HepG2 (cell line): ENCODE measurements around the gene LSM3. TPM values are rescaled to one million over a fixed set of nuclear protein-coding genes. Genes with fewer than 3 reads are reported as not detected.

Experiments
- ATAC-seq: fragments of 200-7000 bp; cut with Tn5 transposase; 3 replicates; pipeline ENCODE4 v1.9.1; 2020; ENCODE audit warnings: mild to moderate bottlenecking, moderate library complexity
- BruUV-seq: library from RNA; stranded (reverse); fragments of 400-500 nt; replicated peaks from 2 replicates; lab custom pipeline; 2021; lab: Mats Ljungman, UMichigan
- CTCF ChIA-PET: fragments of 300-600 bp; formaldehyde crosslinking; extraction: SDS; loops from one replicate; lab custom pipeline; 2021; ENCODE audit warnings: low total read pairs, inconsistent platforms, low intra/inter-chr PET ratio; lab: Yijun Ruan, JAX
- POLR2A ChIA-PET: fragments of 350-600 bp; sonication (Branson Sonifier 250); formaldehyde crosslinking; loops from one replicate; lab custom pipeline; 2020; ENCODE audit warnings: antibody characterized with exemption, inconsistent platforms; lab: Yijun Ruan, JAX
- DNase-seq: peaks from one replicate; pipeline ENCODE4 v3.0.0-alpha.2; 2015; ENCODE audit warnings: low spot score
- FAIRE-seq: peaks from 3 replicates; lab custom pipeline; 2011; peaks lifted over from hg19 to GRCh38; lab: Jason Lieb, UNC
- H2AFZ ChIP-seq: one replicate; pipeline ENCODE4 v1.6.1; 2011; ENCODE audit warnings: low read length, inconsistent platforms
- H3K27ac ChIP-seq: fragments of 300-600 bp; 3 replicates; pipeline ENCODE4 v1.8.0; 2011; ENCODE audit warnings: mixed run types, mild to moderate bottlenecking, mixed read lengths, low read length, inconsistent platforms; ENCODE audit not compliant: insufficient read depth; ENCODE audit errors: extremely low read length
- H3K27me3 ChIP-seq, 2 experiments: fragments of 200-600 bp in 1 of 2; 2 replicates in 1 of 2; 3 replicates in 1 of 2; pipeline versions ENCODE4 v1.6.0 to v1.8.0; 2011; ENCODE audit warnings: low read length in 2 of 2, mild to moderate bottlenecking in 2 of 2, moderate library complexity in 2 of 2, inconsistent platforms in 1 of 2; ENCODE audit not compliant: insufficient read depth in 2 of 2, control insufficient read depth in 1 of 2
- H3K36me3 ChIP-seq, 2 experiments: fragments of 200-600 bp in 1 of 2; replicated peaks in 1 of 2; 2 replicates in 1 of 2; 3 replicates in 1 of 2; pipeline versions ENCODE4 v1.5.1 to v1.8.0; 2011; ENCODE audit warnings: low read length in 2 of 2, inconsistent platforms in 1 of 2; ENCODE audit not compliant: insufficient read depth in 2 of 2, control insufficient read depth in 1 of 2
- H3K4me1 ChIP-seq: 2 replicates; pipeline ENCODE4 v1.5.1; 2012; ENCODE audit warnings: low read length, inconsistent platforms; ENCODE audit not compliant: insufficient read depth
- H3K4me2 ChIP-seq: 2 replicates; pipeline ENCODE4 v1.6.0; 2011; ENCODE audit warnings: low read depth, low read length, inconsistent platforms
- H3K4me3 ChIP-seq, 3 experiments: fragments of 200-600 bp in 1 of 3; sonication (generic), shearing (Covaris generic) in 1 of 3; replicated peaks in 1 of 3; 2 replicates each; pipeline ENCODE4 v1.5.1; 2011 to 2016; ENCODE audit warnings: low read length in 3 of 3, inconsistent platforms in 2 of 3, low read depth in 2 of 3, mild to moderate bottlenecking in 2 of 3, control low read depth in 1 of 3, mixed read lengths in 1 of 3; ENCODE audit not compliant: insufficient read depth in 1 of 3
- H3K79me2 ChIP-seq: one replicate; pipeline ENCODE4 v1.6.1; 2011; ENCODE audit warnings: low read length, inconsistent platforms; ENCODE audit not compliant: insufficient read depth
- H3K9ac ChIP-seq: 2 replicates; pipeline ENCODE4 v1.6.0; 2011; ENCODE audit warnings: mild to moderate bottlenecking, low read depth, low read length, inconsistent platforms; ENCODE audit not compliant: insufficient read depth
- H3K9me3 ChIP-seq: 2 replicates; pipeline ENCODE4 v1.5.1; 2012; ENCODE audit warnings: mild to moderate bottlenecking, low read length
- H4K20me1 ChIP-seq: 2 replicates; pipeline ENCODE4 v1.6.0; 2011; ENCODE audit warnings: inconsistent platforms, mild to moderate bottlenecking, low read length, moderate library complexity; ENCODE audit not compliant: insufficient read depth
- HES4 ChIP-seq: sonication (generic); formaldehyde crosslinking; IDR thresholded peaks from 2 replicates; pipeline ENCODE4 v1.9.0; 2021; ENCODE audit warnings: mild to moderate bottlenecking, missing genetic modification reagents, borderline replicate concordance
- JUND ChIP-seq: sonication (generic); formaldehyde crosslinking; IDR thresholded peaks from 2 replicates; pipeline ENCODE4 v1.8.0; 2022; ENCODE audit warnings: mild to moderate bottlenecking, missing genetic modification reagents
- RBM39 ChIP-seq: fragments of 200-400 bp; formaldehyde crosslinking; IDR thresholded peaks from one replicate; pipeline ENCODE4 v1.6.1; 2018; ENCODE audit warnings: antibody characterized with exemption, mild to moderate bottlenecking, low read depth, low read length; ENCODE audit not compliant: poor library complexity, severe bottlenecking
- SIN3A ChIP-seq: IDR thresholded peaks from 2 replicates; pipeline ENCODE4 v1.6.1; 2011; ENCODE audit warnings: low read depth, mild to moderate bottlenecking, control low read depth, low read length, borderline replicate concordance
- SMARCE1 ChIP-seq: fragments of 450-650 bp; IDR thresholded peaks from 2 replicates; pipeline ENCODE4 v1.6.1; 2017; ENCODE audit warnings: borderline replicate concordance
- ZNF260 ChIP-seq: sonication (generic); formaldehyde crosslinking; IDR thresholded peaks from 2 replicates; pipeline ENCODE4 v1.4.0; 2020; ENCODE audit warnings: missing genetic modification reagents, low read depth, mild to moderate bottlenecking, borderline replicate concordance
- ZNF274 ChIP-seq: sonication (generic); formaldehyde crosslinking; IDR thresholded peaks from 2 replicates; pipeline ENCODE4 v1.5.1; 2020; ENCODE audit warnings: mild to moderate bottlenecking, missing genetic modification reagents
- ZNF501 ChIP-seq: sonication (generic); formaldehyde crosslinking; IDR thresholded peaks from 2 replicates; pipeline ENCODE4 v1.5.1; 2020; ENCODE audit warnings: mild to moderate bottlenecking, moderate library complexity, missing genetic modification reagents
- ZNF777 ChIP-seq: sonication (generic); formaldehyde crosslinking; IDR thresholded peaks from 2 replicates; pipeline ENCODE4 v1.4.0; 2020; ENCODE audit warnings: missing genetic modification reagents
- WGBS: methylation state at CpG from one replicate; pipeline ENCODE4 v1.1.6; 2017; ENCODE audit warnings: low lambda C conversion rate; 5-methylcytosine and 5-hydroxymethylcytosine counted together
- in situ Hi-C: cut with HindIII; loops from 2 replicates; pipeline ENCODE4 v1.10.0; 2017; ENCODE audit warnings: low pct_unique_long_range_greater_than_20kb; ENCODE audit not compliant: extremely low pct_ligation_motif_present
- intact Hi-C: fragments of 100-400 bp; cut with micrococcal nuclease; formaldehyde crosslinking; loops from one replicate; pipeline ENCODE4 v1.10.0; 2022; ENCODE audit not compliant: unreplicated experiment
- polyA plus RNA-seq, 8 experiments: library from polyadenylated mRNA; depleted of rRNA in 3 of 8; stranded (reverse) in 7 of 8; unstranded in 1 of 8; fragments of >200 nt; fragmentation: Illumina TruSeq in 4 of 8; extraction: Trizol in 4 of 8; gene quantifications; 2 replicates each; pipeline versions ENCODE4 v1.2.1 to v1.2.3, GENCODE V29; 2011 to 2016; ENCODE audit warnings: low read depth in 4 of 8, missing spikeins in 1 of 8, mixed read lengths in 1 of 8; ENCODE audit not compliant: insufficient read depth in 1 of 8
- total RNA-seq, 5 experiments: library from RNA; depleted of rRNA; stranded (reverse); fragments of >200 nt; fragmentation: Illumina TruSeq; extraction: Trizol; gene quantifications; 2 replicates each; pipeline ENCODE4 v1.2.3, GENCODE V29; 2016; ENCODE audit warnings: low read depth in 1 of 5
- TF ChIP-seq, protein P1 (sequence below): fragments of 450-650 bp; IDR thresholded peaks from 2 replicates; pipeline ENCODE4 v1.6.1; 2017; ENCODE audit warnings: mild to moderate bottlenecking

The LSM3 gene
- total and polyA plus RNA-seq, 2 of the 13 experiments (the other 11 are each of a cell fraction or from before 2014, with no cell fraction given): 5.1 to 19.4 TPM

DNA sequence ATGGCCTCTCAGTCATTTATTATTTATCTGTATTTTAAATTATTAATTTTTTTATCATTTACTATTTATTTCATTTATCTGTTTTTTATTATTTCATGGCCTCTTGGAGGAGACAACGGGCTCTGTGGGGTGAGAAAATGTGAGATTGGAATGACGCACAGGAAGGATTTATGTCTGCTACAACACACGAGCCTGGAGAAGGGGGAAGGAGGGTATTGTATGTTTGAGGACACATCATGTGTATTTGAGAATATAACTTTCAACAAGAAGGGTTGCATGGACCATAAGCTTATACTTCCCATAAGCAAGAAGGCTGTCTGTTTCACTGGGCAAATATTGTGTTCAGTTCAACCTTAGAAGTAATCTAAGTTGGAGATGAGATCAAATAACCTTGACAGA lies 31.7 kb downstream of the LSM3 start:
- Histone ChIP-seq H3K9ac (no peak overlapping the region), H2AFZ (no peak overlapping the region), H3K4me1 (peaks cover 45% of the 10 kb centered on the region), H3K4me3 (no peak overlapping the region), H3K27ac (no peak overlapping the region), H3K9me3 (no peaks in the 10 kb centered on the region), H3K27me3 (no peaks in the 10 kb centered on the region; a peak in 1 of 5 replicates), H3K79me2 (no peaks in the 10 kb centered on the region), H3K36me3 (no peaks in the 10 kb centered on the region), H3K4me2 (no peak overlapping the region), H4K20me1 (no peaks in the 10 kb centered on the region)
- in situ Hi-C loops (no loop called here), intact Hi-C loops (no loop called here)
- POLR2A ChIA-PET: no interaction called here
- no peak for ATAC-seq
- FAIRE-seq: no peak
- no TSS peak for BruUV-seq
- 32% methylated on average over 3 of the region's 3 CpGs for WGBS
- CTCF ChIA-PET: no interaction called here
- no peak for DNase-seq
- TF ChIP-seq ZNF274 (CRISPR knock-in tag): no peak
- TF ChIP-seq ZNF260 (CRISPR knock-in tag): no peak
- TF ChIP-seq HES4 (CRISPR knock-in tag): no peak
- TF ChIP-seq ZNF777: no peak
- TF ChIP-seq SIN3A: no peak
- no peak for TF ChIP-seq ZNF501
- TF ChIP-seq SMARCE1: no peak
- no peak for TF ChIP-seq RBM39
- TF ChIP-seq, protein P1, sequence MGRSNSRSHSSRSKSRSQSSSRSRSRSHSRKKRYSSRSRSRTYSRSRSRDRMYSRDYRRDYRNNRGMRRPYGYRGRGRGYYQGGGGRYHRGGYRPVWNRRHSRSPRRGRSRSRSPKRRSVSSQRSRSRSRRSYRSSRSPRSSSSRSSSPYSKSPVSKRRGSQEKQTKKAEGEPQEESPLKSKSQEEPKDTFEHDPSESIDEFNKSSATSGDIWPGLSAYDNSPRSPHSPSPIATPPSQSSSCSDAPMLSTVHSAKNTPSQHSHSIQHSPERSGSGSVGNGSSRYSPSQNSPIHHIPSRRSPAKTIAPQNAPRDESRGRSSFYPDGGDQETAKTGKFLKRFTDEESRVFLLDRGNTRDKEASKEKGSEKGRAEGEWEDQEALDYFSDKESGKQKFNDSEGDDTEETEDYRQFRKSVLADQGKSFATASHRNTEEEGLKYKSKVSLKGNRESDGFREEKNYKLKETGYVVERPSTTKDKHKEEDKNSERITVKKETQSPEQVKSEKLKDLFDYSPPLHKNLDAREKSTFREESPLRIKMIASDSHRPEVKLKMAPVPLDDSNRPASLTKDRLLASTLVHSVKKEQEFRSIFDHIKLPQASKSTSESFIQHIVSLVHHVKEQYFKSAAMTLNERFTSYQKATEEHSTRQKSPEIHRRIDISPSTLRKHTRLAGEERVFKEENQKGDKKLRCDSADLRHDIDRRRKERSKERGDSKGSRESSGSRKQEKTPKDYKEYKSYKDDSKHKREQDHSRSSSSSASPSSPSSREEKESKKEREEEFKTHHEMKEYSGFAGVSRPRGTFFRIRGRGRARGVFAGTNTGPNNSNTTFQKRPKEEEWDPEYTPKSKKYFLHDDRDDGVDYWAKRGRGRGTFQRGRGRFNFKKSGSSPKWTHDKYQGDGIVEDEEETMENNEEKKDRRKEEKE: no peak
- TF ChIP-seq JUND (CRISPR knock-in tag): no peak
